Transverse colon (tissue), 4 donors: ENCODE results near the gene UVRAG.

Experiments
- CTCF ChIP-seq, 5 experiments: fragments of 200-600 bp in 3 of 5; fragments of 450-650 bp in 2 of 5; sonication (generic) in 3 of 5; IDR thresholded peaks; 1 replicate in 2 of 5; 2 replicates in 3 of 5; pipeline ENCODE4 v1.5.1; 2016 to 2017; ENCODE audit warnings: antibody characterized with exemption in 5 of 5, inconsistent platforms in 3 of 5, mild to moderate bottlenecking in 2 of 5, moderate library complexity in 1 of 5
- EP300 ChIP-seq: sonication (generic); formaldehyde crosslinking; IDR thresholded peaks from one replicate; pipeline ENCODE4 v1.6.1; 2017; ENCODE audit warnings: antibody characterized with exemption, low read depth
- POLR2A ChIP-seq: fragments of 450-650 bp; IDR thresholded peaks from one replicate; pipeline ENCODE4 v1.6.1; 2016; ENCODE audit warnings: antibody characterized with exemption, mild to moderate bottlenecking, moderate library complexity
- POLR2AphosphoS5 ChIP-seq, 3 donors: sonication (generic); formaldehyde crosslinking; IDR thresholded peaks; one replicate each; pipeline ENCODE4 v1.6.1; 2016; ENCODE audit warnings: antibody characterized with exemption in 3 of 3

GRCh38 chr11:75879737-75880136, 64.7 kb downstream of the UVRAG start:
- TF ChIP-seq CTCF (IDR thresholded peaks at IDR 0.05) (no peak), EP300 (no peak), POLR2AphosphoS5 (IDR thresholded peaks at IDR 0.05) (no peak), POLR2A (no peak)
